ENCODE measurements around the gene FHIT. TPM values are rescaled to one million over a fixed set of nuclear protein-coding genes. Genes with fewer than 3 reads are reported as not detected.

Gene FHIT
- total RNA-seq, 1 donor: 2.2 TPM

DNA sequence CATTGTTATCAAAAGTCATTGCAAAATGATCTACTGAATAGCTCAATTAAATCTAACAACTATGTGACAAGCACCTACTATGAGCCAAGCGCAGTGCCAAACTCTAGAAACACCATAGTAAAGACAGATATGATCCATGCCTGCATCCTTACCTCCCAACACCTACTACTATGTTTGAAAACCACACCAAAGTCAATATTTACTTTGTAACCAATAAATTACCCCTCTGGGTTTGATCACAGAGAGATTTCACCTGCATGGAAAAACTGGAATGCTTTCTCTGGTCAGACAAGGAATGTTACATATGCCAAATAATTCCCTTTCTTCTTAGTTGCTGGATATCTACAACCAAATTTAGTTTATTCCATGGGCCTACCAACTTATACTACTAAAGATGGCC, 422.2 kb downstream of the FHIT start:
- TF ChIP-seq, protein P1, sequence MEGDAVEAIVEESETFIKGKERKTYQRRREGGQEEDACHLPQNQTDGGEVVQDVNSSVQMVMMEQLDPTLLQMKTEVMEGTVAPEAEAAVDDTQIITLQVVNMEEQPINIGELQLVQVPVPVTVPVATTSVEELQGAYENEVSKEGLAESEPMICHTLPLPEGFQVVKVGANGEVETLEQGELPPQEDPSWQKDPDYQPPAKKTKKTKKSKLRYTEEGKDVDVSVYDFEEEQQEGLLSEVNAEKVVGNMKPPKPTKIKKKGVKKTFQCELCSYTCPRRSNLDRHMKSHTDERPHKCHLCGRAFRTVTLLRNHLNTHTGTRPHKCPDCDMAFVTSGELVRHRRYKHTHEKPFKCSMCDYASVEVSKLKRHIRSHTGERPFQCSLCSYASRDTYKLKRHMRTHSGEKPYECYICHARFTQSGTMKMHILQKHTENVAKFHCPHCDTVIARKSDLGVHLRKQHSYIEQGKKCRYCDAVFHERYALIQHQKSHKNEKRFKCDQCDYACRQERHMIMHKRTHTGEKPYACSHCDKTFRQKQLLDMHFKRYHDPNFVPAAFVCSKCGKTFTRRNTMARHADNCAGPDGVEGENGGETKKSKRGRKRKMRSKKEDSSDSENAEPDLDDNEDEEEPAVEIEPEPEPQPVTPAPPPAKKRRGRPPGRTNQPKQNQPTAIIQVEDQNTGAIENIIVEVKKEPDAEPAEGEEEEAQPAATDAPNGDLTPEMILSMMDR (IDR thresholded peaks at IDR 0.05; ENCODE audit: insufficient read depth, low read depth, low read length): no peak
- DNase-seq (ENCODE audit: low read depth): no peak
- no peak overlapping the region for H3K4me3 ChIP-seq (ENCODE audit: low read depth, low read length)

DNA sequence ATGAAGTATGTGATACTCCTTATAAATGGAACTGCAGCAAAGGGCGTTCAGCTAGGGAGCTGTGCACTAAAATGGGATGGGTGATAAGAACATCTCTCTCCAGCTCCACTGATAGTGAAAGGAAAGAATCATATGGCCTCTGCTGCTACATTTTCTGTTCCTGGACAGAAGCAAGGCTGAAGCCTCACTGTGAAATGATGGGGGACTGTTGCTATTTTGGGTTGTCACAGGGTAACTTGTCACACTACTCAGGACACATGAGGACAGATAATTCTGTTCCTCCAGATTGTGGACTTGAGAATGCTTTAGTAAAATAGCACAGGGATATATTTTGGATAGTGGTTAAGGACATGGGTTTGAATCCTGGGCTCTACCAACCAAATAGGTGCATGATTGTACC, 423.6 kb downstream of the FHIT start:
- DNase-seq (ENCODE audit: low read depth): no peak
- H3K4me3 ChIP-seq (ENCODE audit: low read depth, low read length): no peak overlapping the region
- TF ChIP-seq, protein P1 (IDR thresholded peaks at IDR 0.05; ENCODE audit: insufficient read depth, low read depth, low read length): no peak

DNA sequence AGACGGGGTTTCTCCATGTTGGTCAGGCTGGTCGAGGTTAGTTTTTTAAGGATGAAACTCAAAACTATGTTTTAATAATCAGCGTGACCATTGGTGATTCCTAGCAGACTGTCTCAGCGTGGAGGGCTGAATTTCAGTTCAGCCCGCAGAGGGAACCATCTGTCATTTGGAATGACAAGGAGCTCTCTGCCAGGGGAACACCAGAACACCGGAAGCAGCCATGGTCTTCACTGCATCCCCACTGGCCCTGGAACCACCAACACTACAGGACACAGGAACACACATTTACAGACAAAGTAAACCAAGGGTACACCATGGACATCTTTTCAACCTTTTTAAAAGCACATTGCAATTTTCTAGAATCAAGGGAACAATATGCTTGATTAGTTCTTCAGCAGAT, 424.7 kb downstream of the FHIT start:
- no peak for DNase-seq (ENCODE audit: low read depth)
- TF ChIP-seq, protein P1 (IDR thresholded peaks at IDR 0.05; ENCODE audit: insufficient read depth, low read depth, low read length): no peak
- no peak overlapping the region for H3K4me3 ChIP-seq (ENCODE audit: low read depth, low read length)

DNA sequence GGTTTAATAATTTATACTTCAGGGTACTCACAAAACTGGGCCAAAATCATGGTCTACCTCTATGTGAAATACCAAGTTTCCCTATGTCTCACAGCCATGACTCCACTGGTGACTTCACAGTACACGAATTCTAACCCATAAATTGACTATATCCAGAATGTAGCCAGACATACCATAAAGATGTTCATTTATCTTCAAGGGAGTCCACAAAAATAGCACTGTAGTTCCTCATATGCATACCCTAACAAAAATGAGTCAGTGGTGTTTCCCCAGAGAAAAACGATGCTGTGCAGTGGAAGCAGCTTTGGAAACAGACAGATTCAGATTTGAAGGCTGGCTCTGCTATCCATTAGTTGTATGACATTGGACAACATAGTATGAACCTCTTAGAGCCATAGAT, 438.8 kb downstream of the FHIT start:
- TF ChIP-seq, protein P1 (IDR thresholded peaks at IDR 0.05; ENCODE audit: insufficient read depth, low read depth, low read length): no peak
- no peak for DNase-seq (ENCODE audit: low read depth)

DNA sequence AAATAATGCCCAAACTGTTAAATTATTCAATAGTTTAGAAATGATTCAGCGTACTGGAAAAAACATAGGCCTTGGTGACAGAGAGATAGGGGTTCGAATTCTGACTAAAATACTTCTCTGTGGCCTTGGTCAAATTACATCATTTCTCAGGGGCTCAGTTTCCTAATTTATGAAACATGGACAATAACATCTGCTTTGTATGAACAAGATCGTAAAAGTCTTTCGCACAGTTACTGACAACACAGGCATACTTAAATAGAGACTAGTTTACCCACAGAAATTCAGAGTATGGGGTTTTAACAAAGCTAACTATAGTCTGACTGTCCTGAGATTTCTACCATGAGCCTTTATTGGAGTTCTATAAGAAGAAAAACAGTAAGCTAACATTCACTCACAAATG, 440.4 kb downstream of the FHIT start:
- peak; percentile 48 for DNase-seq (ENCODE audit: low read depth)
- TF ChIP-seq, protein P1 (IDR thresholded peaks at IDR 0.05; ENCODE audit: insufficient read depth, low read depth, low read length): no peak
- no peak overlapping the region for H3K4me3 ChIP-seq (ENCODE audit: low read depth, low read length)

More for the DNA sequence above, 438.8 kb downstream of the FHIT start:
- H3K4me3 ChIP-seq (ENCODE audit: low read depth, low read length): no peak overlapping the region

DNA sequence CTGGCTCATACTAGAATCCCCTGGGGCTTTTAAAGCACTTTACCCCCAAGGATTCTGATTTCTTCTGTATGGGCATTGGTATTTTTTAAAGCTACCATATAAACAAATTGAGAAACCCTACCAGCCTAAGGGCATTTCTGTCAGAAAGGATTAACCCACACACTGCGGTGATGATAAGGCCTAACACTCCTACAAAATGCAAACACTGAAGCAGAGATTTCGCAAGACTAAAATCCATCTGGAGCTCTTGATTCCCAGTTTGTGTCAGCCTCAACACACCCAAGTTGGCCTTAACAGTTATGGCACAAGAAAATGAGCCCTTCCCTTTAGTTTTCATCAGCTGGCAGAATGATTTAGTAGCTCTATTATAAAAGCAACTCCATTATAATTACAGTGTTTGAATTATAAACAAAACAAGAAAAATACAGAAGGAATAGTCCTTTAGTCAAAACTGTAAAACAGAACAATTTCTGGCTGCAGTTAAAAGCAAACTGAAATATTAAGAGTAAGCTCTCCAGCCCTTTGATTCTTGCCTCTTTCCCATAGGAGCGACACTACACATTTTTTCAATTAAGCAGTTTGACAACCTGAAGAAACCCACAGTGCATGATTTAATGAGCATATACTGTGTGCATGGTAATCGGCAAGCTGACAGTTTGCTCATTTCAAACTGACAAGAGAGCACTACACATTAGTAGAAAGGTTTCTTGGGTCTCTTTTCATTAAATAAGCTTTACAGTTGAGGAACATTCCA, 441.2 kb downstream of the FHIT start:
- no peak overlapping the region for H3K4me3 ChIP-seq (ENCODE audit: low read depth, low read length)
- DNase-seq (ENCODE audit: low read depth): peak; percentile 55
- TF ChIP-seq, protein P1 (IDR thresholded peaks at IDR 0.05; ENCODE audit: insufficient read depth, low read depth, low read length): no peak

Data from fibroblast of villous mesenchyme (primary cell).